HG02852 (cell line): Measurements from ENCODE around the gene MTUS2.

Experiments
- ATAC-seq: cut with Tn5 transposase; IDR thresholded peaks from one replicate; pipeline ENCODE4 v1.9.1; 2021; ENCODE audit warnings: mild to moderate bottlenecking, moderate library complexity; ENCODE audit not compliant: unreplicated experiment

MTUS2 gene

GRCh38 chr13:28856287-28856686 is 36.1 kb downstream of the MTUS2 start:
- ATAC-seq, result no peak

GRCh38 chr13:28859069-28859468 is 38.9 kb downstream of the MTUS2 start:
- no peak for ATAC-seq

GRCh38 chr13:28859717-28860116 is 39.6 kb downstream of the MTUS2 start:
- no peak for ATAC-seq

DNA sequence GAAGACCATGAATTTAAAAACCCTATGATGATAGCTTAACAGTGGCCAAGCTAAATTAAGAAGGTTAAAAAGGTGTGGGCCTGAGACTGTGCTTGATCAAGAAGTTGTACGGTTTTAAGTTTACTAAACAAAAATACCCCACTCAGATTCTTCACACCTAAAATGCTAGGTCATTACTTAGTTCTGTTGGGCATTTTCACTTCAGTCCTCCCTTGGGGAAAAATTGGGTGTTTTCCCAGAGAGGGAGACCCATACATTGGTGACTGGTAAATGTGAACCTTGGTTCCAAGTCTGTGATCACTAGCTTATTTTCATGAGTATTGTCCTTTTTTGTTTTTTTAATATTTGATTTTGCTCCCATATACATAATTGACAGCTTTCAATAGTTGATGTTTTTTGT is 44.4 kb downstream of the MTUS2 start:
- no peak for ATAC-seq

GRCh38 chr13:28865149-28865744 is 45.1 kb downstream of the MTUS2 start:
- ATAC-seq, result no peak

- ATAC-seq, result no peak
Measured at GRCh38 chr13:28865951-28866350, 45.8 kb downstream of the MTUS2 start.

GRCh38 chr13:28866932-28867331 is 46.8 kb downstream of the MTUS2 start:
- ATAC-seq, result no peak

GRCh38 chr13:28867564-28867963 is 47.4 kb downstream of the MTUS2 start:
- ATAC-seq, result no peak

- ATAC-seq, result no peak
Measured at GRCh38 chr13:28872427-28873176, 52.5 kb downstream of the MTUS2 start.

GRCh38 chr13:28875846-28876615 is 55.9 kb downstream of the MTUS2 start:
- ATAC-seq, result no peak

GRCh38 chr13:28877408-28877807 is 57.3 kb downstream of the MTUS2 start:
- no peak for ATAC-seq

- no peak for ATAC-seq
Measured at GRCh38 chr13:28885181-28885580, 65.0 kb downstream of the MTUS2 start.

- ATAC-seq, result no peak
Measured at GRCh38 chr13:28889086-28889732, 69.1 kb downstream of the MTUS2 start.

GRCh38 chr13:28890712-28891111 is 70.6 kb downstream of the MTUS2 start:
- no peak for ATAC-seq

DNA sequence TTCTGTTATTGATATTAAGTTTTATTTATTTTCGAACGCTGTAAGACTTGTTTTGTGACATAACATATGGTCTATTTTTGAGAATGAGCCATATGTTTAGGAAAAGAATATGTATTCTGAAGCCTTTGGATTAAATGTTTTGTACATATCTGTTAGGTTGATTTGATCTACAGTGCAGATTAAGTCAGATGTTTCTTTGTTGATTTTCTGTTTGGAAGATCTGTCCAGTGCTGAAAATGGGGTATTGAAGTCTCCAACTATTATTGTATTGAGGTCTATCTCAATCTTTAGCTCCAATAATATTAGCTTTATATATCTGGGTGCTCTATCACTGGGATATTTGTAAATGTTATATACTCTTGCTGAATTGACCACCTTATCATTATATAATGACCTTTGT is 97.9 kb downstream of the MTUS2 start:
- ATAC-seq, result no peak

DNA sequence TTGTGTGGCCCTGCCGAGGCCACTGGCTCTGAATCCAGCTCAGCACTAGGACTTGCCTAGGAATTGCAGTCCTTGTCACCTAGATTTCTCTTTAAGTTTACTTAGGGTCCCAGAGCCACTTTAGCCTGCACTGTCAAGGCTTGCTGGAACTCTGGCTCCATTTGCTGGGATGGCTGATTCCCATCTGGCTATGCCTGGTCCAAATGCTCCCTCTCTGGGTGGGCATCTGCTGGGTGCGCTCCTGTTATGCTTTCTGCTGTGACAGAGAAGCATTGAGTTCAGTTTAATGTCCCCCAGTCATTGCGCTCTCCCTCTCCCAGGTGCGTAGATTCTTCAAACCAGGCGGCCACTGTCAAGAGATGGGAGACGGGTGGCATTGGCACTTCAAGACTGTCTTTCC is 102.2 kb downstream of the MTUS2 start:
- no peak for ATAC-seq

DNA sequence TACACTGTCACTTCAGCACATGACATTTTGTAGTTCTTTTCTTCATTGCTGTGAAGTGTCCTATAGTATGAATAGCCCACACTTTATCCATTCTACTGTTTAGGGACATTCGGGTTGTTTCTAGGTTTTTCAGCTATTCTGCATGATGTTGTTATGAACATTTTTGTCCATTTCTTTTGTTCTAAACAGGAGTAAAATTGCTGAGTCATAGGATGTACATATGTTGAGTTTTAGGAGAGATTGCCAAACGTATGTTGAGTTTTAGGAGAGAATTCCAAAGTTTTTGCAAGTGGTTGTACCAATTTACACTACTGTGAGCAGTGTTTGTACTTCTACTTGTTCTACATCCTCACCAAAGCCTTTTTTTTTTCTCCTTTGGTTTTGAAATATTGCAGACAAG is 115.0 kb downstream of the MTUS2 start:
- ATAC-seq, result no peak

GRCh38 chr13:28942906-28943305 is 122.8 kb downstream of the MTUS2 start:
- no peak for ATAC-seq

GRCh38 chr13:28953714-28954418 is 133.7 kb downstream of the MTUS2 start:
- no peak for ATAC-seq

GRCh38 chr13:28954419-28954725 is 134.2 kb downstream of the MTUS2 start:
- ATAC-seq, result no peak

DNA sequence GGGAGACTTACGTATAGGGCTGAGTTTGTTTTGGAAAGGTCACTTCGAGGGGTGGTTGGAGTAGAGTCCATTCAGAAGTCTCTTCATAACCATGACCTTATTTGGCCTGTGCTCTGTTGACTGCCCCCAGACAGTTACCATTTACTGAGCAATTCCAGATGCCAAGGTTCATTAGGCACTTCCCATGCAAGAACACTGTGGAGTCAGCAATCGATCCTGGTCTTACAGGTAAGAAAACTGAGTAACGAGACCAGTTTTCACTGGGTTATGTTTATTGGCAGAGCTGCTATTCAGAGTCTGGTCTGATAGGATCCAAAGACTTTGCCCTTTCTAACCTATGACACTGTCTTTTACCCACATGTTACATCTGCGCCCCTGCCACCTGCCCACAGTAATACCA is 134.7 kb downstream of the MTUS2 start:
- no peak for ATAC-seq
